Myocyte (in vitro differentiated cells): ENCODE measurements around the gene IL12RB2. TPM values are rescaled to one million over a fixed set of nuclear protein-coding genes. Genes with fewer than 3 reads are reported as not detected.
"Not testable (repeated sequence)": the region's sequence is repeated elsewhere in the genome, so short reads cannot be mapped to it uniquely, and the experiment has no call there.

Experiments used
- DNase-seq: peaks from one replicate; pipeline ENCODE4 v3.0.0-alpha.2; 2012; ENCODE audit warnings: low read depth
- total RNA-seq: library from RNA; depleted of rRNA; stranded (reverse); fragments of >200 nt; gene quantifications from 2 replicates; pipeline ENCODE4 v1.2.3, GENCODE V29; 2014

Gene IL12RB2
- total RNA-seq, 1 donor from 2014 or later, result not detected

DNA sequence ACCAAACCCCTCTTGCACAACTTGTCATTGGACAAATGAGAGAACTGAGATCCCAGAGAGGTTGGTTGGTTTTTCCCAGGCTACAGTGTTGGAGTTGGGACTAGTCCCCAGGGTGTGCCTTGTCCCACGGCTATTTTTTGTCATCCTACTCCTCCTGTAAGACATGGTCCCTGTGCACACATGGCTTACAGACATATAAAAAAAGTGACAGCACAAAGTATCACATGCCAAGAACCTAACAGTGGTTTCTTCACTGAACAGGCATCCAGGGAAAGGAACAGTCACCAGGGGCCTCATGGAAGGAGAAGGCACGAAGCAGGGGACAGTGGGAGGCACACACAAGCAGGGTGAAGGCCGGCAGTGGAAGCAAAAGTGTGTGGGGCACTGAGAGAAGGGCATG lies 86.1 kb downstream of the IL12RB2 start:
- DNase-seq, result no peak

DNA sequence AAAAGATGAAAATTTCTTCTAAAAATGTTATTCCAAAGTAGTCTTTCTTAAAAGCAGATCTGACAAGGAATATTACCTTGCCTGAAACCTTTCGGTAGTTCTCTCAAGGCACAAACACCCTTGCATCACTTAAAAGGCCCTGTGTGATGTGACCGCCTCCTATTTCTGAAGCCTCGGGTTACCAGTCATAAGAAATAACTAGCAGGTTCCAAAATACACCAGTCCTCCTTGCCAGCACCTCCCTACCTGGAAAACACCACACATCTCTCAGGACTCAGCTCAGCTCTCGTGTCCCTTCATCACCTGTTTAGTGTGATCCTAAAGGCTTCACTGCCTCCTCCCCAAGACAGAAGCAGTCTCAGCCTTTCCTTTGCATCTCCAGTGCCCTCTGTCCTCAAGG lies 86.9 kb downstream of the IL12RB2 start:
- no peak for DNase-seq

DNA sequence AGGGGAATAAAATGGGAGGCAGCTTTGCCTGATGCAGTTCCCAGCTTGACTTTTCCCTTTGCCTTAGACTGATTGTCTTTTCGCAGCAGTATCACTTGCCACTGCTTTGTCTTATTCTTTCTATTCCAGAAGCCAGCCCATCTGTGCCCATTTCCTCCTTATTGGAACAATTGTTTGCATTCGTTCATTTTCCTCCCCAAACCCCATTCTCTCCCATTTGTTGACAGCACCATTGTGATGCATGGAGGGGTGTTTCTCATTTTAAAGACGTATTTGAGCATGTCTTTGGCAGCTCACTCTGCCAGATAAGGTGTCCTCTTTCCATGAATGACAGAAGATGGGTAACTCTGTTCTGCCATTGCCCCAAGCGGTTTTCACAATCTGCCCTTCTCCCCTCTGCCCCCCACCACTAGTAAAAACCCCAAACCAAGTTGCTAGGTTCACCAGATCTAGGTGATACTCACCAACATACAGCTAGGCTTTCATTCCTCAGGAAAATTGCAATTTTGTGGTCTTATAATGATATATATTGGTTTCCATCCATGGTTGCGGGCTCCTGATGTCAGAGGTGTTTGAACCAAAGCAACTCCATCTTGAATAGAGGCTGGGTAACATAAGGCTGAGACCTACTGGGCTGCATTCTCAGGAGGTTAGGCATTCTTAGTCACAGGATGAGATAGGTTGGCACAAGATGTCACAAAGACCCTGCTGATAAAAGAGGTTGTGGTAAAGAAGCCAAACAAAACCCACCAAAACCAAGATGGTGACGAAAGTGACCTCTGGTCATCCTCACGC lies 91.7 kb downstream of the IL12RB2 start:
- DNase-seq, result no peak

DNA sequence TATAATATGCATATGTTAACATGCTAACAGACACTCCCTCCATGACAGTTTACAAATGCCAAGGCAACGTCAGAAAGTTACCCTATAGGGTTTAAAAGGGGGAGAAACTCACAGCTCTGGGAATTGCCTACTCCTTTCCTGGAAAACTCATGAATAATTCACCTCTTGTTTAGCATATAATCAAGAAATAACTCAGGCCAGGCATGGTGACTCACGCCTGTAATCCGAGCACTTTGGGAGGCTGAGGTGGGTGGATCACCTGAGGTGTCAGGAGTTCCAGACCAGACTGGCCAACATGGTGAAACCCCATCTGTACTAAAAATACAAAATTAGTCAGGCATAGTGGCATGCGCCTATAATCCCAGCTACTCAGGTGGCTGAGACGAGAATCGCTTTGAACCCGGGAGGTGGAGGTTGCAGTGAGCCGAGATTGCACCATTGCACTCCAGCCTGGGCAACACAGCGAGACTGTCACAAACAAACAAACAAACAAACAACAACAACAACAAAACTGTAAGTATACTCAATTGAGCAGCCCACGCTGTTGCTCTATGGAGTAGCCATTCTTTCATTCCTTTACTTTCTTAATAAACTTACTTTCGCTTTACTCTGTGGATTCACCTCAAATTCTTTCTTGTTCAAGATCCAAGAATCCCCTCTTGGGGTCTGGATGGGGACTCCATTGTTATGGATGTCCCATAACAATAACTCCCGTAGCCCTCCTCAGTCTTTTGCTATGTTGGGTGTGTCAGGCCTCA lies 92.5 kb downstream of the IL12RB2 start:
- DNase-seq, result peak; percentile 40

DNA sequence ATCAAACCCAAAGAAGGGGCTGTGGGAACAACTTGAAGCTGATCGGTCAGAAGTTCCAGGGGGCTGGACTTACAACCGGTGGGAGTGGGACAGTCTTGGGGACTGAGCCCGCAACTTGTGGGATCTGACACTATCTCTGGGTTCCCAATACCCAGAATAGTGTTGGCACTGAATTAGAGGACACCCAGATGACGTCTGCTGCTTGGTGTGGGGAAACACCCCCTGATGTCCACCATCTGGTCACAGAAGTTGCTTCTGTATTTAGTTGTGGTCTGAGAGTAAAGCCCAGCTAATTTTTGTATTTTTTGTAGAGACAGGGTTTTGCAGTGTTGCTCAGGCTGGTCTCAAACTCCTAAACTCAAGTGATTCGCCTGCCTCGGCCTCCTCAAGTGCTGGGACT lies 93.8 kb downstream of the IL12RB2 start:
- DNase-seq, result no peak

DNA sequence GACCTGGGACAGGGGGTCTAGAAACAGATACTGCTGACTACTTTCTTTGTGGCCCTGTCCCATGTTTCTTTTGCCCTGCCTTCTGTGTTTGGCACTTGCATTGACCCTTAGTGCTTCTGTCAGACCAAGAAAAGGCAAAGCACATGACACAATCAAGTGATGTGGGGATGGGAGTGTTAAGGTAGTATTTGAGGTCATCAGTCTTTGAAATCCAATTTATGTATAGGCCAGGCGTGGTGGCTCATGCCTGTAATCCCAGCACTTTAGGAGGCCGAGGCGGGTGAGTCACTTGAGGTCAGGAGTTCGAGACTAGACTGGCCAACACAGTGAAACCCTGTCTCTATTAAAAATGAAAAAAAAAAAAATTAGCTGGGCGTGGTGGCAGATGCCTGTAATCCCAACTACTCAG lies 96.5 kb downstream of the IL12RB2 start:
- DNase-seq, result no peak

DNA sequence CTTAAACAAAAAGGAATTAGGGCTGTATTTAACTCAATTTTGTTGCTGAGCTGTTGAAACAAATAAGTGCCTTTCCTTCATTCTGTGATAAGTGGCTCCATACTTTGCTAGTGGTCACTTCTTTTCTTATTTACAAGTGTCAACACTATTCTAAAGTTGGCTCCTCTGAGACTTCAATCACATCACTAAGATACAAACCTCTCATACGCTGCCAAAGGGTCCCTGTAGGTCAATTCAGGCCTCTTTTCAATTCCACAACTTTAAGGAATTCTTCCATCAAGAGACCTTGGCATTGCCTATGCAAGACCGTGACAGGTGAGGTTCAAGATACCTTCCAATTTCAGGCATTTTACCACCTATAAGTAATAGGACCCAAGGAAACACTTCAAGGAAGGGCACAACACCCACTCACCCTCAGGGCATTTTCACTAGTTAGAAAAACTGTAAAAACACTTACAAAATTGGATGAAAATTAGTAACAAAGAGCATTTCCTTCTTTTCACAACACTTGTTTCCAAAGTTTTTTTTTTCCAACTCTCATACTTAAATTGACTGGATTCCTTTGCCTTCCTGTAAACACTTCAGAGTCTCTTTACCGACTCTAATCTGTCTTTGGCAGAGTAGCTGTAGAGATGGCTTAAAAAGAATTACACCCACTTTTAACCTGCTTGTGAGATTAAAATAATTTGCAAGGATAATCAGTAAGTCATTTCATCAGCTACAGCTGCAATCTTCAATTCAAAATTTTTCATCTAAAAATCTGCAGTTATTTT lies 98.0 kb downstream of the IL12RB2 start:
- no peak for DNase-seq

DNA sequence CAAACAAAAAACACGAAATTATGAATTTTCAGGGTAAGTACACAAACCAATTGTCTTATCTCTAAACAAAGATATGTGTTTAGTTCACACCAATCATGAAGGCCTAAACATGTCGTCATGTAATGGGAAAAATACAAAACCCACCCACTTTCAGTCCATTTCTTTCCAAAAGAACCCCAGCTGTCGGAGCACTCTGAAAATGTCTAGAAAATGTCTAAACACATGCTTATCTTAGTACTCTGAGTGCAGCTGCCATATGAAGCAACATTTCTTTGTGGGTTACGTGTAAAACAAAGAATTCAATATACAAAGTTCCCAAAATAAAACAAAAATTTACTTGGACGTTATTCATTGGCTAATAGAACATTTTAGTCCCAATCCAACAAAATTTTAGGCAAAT lies 99.8 kb downstream of the IL12RB2 start:
- no peak for DNase-seq

DNA sequence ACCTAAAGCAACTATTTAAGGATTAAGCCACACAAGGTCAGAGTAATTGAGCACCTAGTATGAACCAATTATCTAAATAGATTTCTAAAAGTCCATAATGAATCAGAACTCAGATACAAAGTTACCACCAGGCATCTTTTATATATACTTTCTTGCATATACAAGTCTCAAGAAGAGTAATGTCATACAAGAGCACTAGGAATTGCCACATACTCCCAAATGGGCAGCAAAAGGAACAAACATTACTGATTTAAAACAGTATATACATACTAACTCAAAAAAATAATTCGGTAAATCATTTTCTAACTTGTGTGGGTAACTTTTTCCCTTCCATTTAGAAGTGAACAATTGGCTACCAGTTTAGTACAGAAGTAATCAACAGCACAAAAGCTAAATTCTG lies 100.5 kb downstream of the IL12RB2 start:
- DNase-seq, result no peak

DNA sequence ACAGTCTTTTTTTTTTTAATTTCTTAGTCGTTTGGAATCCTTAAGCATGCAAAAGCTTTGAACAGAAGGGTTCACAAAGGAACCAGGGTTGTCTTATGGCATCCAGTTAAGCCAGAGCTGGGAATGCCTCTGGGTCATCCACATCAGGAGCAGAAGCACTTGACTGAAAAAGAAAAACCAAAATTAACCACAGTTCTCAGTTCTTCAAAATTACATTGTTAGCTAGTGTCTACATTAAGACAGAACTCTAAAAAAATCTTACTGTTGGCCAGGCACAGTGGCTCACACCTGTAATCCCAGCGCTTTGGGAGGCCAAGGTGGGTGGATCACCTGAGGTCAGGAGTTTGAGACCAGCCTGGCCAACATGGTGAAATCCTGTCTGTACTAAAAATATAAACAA lies 105.4 kb downstream of the IL12RB2 start:
- DNase-seq, result not testable (repeated sequence)

DNA sequence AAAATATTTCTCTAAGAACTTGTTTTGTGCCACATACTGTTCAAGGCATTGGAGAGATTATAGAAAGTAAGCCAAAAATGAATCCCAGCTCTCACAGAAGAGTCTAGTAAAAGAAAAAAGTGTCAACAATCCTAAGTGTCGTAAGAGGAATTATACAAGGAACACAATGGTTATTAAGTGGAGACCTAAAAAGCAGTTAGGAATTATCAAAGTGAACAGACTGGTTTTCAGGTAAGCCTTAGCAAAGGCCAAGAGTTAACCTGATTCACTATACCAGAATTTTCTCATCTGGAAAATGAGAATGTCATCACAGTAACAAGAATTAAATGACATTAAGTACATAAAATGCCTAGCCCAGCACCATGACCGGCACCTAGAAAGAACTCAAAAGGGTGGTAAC lies 106.9 kb downstream of the IL12RB2 start:
- no peak for DNase-seq

DNA sequence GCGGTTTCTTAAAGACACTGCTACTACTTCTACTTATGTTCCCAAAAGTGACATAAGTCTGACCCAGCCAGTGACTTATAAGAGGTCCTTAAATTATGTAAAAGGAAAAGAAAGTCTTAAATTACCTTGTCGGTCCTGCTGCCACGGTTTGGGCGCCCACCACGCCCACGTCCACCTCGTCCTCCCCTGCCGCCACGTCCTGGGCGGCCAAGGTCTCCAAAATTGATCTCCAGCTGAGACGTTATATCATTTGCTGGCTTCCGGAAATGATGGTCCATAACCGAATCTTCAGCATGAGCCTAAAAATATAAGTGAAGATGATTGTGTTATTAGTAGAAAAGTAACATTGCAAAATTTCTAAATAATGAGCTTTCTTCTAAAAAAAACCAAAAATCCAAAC lies 107.4 kb downstream of the IL12RB2 start:
- DNase-seq, result no peak

DNA sequence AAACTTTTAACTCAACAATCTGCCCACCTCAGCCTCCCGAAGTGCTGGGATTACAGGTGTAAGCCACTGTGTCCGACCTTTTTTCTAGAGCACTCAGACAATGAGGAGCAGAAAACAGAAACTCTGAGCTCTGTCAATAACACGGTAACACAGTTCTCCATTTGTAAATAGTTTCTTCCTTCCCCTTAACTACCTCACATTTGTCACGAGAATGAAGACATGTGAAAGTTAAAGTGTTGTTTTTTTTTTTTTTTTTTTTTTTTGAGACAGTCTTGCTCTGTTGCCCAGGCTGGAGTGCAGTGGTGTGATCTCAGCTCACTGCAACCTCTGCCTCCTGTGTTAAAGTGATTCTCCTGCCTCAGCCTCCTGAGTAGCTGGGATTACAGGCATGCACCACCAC lies 110.1 kb downstream of the IL12RB2 start:
- DNase-seq, result not testable (repeated sequence)

DNA sequence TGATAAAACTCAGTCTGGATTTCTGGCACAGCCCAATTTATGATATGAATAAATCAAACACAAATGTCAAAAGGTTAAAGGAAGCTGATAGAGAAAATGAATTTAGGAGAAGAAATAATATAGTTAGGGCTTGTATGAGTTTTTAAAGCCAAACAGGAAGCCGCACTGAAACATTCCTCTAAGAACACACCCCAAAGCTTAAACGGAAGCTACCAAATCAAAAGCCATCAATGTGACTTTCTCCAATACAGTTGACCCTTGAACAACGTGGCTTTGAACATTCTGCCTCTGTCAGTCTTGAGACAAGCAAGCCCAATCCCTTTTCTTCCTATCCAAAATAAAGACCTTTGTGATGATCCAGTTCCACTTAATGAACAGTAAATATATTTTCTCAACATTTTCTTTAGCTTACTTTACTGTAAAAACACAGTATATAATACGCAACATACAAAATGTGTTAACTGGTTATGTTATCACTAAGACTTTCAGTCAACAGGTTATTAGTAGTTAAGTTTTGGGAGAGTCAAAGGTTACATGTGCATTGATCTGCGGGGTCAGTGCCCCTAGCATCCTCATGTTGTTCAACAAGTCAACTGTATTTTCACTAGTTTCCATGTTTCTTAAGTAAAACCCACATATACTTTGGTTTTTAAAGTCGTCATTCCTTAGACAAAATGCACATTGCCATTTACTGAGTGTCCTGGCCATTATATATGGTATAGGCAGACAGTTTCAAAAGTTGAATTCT lies 111.3 kb downstream of the IL12RB2 start:
- DNase-seq, result no peak

DNA sequence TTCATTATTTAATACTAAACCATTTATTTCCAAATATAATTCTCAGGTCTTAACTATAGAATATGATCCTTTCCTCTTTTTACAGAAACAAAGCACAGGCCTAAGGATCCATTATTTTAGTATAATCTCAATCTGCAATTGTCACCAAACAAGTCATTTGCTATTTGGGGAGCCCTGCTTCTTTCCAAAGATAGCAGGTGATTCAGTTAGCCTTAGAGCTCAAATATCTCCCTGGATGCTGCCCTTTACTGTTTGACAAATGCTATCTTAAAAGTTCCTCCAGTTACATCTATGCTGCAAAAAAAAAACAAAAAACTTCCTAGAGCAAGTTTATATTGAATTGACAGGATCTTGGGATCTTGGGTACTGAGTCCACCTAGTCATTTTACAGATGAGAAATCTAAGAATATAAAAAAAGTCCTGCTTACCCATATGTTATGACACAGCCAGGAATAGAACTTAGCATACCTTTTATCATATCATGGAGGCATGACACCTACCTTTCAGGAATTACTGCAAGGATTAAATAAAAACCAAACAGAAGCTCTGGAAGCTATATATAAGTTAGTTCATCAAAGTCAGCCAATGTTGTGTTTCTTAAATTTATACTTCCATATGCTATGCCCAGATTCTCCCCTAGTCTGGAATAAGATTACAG lies 113.3 kb downstream of the IL12RB2 start:
- DNase-seq, result peak; percentile 71

DNA sequence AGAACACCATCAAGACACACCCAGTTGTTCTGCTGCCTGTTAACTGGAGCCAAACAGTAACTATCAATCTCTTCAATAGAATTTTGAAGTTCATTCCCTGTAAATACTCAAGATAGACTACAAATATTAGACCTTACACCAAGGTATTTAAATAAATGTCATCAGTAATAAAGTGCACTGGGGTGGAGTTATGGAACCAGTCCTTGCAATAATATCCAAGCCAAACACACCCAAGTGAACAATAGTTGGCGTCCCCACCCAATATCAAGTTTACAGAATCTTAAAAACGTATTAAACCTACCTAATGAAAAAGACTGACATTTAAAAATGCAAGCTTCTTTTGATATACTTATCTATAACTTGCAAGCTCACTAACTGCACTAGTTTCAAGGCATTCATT lies 119.8 kb downstream of the IL12RB2 start:
- DNase-seq, result no peak

DNA sequence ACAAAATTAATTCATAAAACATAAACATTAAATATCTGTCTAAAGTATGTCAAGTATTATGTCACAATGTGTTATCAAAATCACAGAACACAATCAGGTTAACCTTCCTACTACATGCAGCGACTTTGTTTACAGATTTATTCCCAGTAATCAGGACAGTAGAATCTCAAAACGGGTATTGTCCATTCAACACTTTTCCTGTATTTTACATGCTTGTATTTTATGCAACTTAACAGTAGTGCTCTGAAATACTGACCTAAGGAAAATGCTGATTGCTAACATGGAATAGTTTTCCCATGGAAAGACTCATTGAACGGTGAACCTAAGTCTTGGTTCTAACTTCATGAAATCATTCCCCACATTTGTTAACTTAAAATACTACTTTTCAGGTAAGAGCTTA lies 120.3 kb downstream of the IL12RB2 start:
- DNase-seq, result no peak

DNA sequence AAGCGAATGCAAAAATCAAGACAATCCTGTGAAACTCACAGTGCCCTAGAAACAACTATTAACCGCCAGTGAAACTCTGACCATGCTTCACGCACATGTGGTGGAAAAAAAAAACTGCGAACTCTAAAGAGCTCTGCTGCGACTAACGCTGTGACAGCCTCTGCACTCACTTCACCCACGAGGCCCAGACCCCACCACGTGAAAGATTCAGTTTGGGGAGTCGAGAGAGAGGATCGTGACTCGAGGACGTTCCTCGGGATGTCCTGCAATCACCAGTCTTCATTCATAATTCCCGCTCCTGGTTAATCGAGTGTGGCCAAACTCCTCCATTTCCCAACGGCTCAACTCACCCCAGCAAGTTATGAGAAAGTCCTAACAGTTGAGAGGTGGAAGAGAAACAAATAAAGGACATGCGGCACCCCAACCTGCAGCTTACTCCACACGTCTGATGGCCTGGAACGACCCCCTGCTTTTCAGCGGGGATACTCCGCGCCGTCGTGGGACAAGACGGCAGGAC lies 121.4 kb downstream of the IL12RB2 start:
- peak; percentile 44 for DNase-seq

DNA sequence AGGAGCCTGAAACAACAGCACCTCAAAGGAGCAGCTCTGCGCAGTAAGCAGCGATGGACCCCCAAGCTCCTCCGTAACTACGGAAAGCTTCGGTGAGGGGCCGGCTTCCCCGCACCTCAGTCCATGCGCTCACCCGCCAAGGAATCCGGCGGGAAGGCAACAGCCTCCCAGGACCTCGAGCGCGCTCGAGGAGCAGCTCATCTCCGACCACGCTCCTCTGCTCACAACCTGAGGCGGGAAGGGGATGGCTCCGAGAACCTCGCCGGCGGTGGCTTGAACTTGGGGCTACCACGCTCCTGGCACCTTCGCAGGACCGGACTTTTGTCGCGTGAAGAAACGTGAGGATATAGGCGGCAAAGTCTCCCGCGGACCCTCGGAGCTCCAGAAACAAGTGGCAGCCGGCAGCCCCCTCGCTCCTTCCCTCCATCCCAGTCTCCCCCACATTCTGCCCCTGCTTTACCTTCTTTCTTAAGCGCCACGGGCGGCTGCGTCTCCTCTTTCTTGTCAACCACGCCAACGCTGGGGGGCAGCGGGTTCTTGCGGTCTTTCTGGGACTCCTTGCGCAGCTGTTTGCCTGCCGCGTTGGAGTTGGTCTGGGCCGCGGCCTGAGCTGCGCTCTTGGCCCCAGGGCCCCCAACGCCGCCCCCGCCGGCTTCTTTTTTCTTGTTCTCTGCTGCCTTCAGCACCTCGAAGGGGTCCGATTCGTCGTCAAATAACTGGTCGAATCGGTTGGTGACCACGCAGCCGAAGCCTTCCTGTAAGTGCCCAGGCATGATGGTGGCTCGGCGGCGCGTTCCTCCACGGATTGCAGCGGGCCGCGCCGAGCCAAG lies 122.1 kb downstream of the IL12RB2 start:
- peak; percentile 36 for DNase-seq
